Stimulated activated naive CD8-positive, alpha-beta T cell treated with anti-CD3 and anti-CD28 coated beads, Interleukin-15, amount 100 ng/mL, for 72 hours (primary cell): ENCODE measurements around the gene ZNF576.
A peak's percentile ranks its signal among the peaks of the same experiment; 100 is the strongest.
"Not testable (repeated sequence)": the region's sequence is repeated elsewhere in the genome, so short reads cannot be mapped to it uniquely, and the experiment has no call there.

Experiments
- ATAC-seq: fragments of 150-1000 bp; cut with Tn5 transposase; 2 replicates; pipeline ENCODE4 v1.10.0; 2021; ENCODE audit warnings: mild to moderate bottlenecking, moderate library complexity
- DNase-seq, 2 donors: peaks; one replicate each; pipeline ENCODE4 v3.0.0; 2021 to 2022
- H3K27ac Mint-ChIP-seq, 2 donors: one replicate each; pipeline ENCODE4 v1.8.0; 2022; ENCODE audit warnings: mild to moderate bottlenecking in 2 of 2, mixed read lengths in 2 of 2, moderate library complexity in 2 of 2
- H3K27me3 Mint-ChIP-seq: one replicate; pipeline ENCODE4 v1.8.0; 2022; ENCODE audit warnings: mixed read lengths
- H3K4me1 Mint-ChIP-seq: one replicate; pipeline ENCODE4 v1.8.0; 2022; ENCODE audit warnings: mild to moderate bottlenecking, mixed read lengths
- H3K4me3 Mint-ChIP-seq, 2 donors: one replicate each; pipeline ENCODE4 v1.8.0; 2022; ENCODE audit warnings: mild to moderate bottlenecking in 2 of 2, mixed read lengths in 2 of 2, moderate library complexity in 1 of 2
- H3K9me3 Mint-ChIP-seq, 2 donors: one replicate each; pipeline ENCODE4 v1.8.0; 2022; ENCODE audit warnings: mixed read lengths in 2 of 2

ZNF576 gene

DNA sequence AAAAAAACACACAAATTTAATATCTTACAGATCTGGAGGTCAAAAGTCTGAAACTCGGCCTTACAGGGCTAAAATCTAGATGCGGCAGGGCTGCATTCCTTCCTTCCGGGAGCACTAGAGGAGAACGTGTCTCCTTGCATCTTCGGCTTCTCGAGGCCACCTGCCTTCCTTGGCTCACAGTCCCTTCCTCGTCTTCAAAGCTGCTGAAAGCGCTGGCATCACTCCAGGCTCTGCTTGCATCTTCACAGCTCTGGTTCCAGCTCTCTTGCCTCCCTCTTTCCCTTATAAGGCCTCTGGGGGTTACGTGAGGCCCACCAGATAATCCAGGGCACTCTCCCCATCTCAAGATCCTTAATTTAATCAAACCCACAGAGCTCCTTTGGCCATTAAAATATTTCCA is 31.6 kb upstream of the ZNF576 start:
- Mint-ChIP-seq H3K4me1 (peaks cover 67% of the 10 kb centered on the region), H3K27me3 (no peaks in the 10 kb centered on the region), H3K9me3 (no peaks in the 10 kb centered on the region), H3K27ac (peak overlapping the region; percentile 19 to 21), H3K4me3 (no peak overlapping the region)
- no peak for DNase-seq
- no peak for ATAC-seq

DNA sequence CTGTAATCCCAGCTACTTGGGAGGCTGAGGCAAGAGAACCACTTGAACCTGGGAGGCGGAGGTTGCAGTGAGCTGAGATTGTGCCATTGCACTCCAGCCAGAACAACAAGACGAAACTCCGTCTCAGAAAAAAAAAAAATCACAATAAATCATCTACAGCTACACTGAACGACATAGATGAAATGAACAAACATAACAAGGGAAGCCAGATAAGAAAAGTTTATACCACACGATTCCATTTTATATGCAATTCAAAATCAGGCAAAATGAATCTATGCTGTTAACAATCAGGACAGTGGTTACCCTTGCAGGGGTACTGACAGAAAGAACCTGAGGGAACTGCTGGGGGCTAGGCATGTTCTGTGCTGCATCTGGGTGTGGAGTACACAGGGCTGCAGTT is 26.7 kb upstream of the ZNF576 start:
- DNase-seq, result no peak
- no peak overlapping the region for H3K4me3 Mint-ChIP-seq
- H3K9me3 Mint-ChIP-seq, result no peaks in the 10 kb centered on the region
- peaks cover 38% of the 10 kb centered on the region for H3K4me1 Mint-ChIP-seq
- H3K27ac Mint-ChIP-seq, result no peak overlapping the region
- no peaks in the 10 kb centered on the region for H3K27me3 Mint-ChIP-seq
- ATAC-seq, result no peak

GRCh38 chr19:43570174-43570791 is 26.1 kb upstream of the ZNF576 start:
- Mint-ChIP-seq H3K4me1 (peaks cover 36% of the 10 kb centered on the region), H3K27ac (no peak overlapping the region), H3K9me3 (no peaks in the 10 kb centered on the region), H3K4me3 (no peak overlapping the region), H3K27me3 (no peaks in the 10 kb centered on the region)
- DNase-seq, result no peak
- no peak for ATAC-seq

- H3K27ac Mint-ChIP-seq, result no peak overlapping the region
These were observed 24.2 kb upstream of the ZNF576 start for GRCh38 chr19:43572171-43572588.

DNA sequence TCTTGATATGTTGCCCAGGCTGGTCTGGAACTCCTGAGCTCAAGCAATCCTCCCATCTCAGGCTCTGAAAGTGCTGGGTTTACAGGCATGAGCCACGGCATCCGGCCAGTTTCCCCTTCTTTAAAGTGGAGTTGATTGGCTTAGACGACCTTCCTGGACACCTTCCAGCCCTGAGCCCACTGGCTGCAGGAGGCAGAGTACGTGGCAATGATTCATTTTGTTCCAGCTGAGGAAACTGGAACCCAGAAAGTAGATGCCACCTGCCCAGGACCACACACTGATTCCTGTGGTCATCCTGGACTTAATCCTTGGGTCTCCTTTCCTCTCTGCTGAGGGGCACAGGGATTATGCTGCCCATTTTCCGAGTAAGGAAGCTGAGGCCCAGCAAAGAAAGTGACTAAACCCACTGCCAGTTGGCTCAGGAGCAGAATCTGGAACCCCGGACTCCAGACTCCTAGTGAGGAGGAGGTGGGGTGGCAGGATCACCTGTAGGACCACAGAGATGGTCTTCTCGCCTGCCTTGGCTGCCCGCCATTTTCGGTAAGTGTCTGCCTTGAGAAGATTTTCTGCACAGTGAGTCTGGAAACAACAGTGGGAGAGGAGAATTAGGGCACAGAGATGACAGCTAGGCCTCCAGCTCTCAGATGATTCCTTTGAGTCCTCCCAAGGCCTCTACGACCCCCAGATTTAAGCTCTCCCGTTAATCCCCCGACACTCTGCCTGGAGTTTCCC is 21.8 kb upstream of the ZNF576 start:
- no peaks in the 10 kb centered on the region for H3K27me3 Mint-ChIP-seq
- no peak for ATAC-seq

More at GRCh38 chr19:43572171-43572588, 24.2 kb upstream of the ZNF576 start:
- Mint-ChIP-seq H3K27me3 (no peaks in the 10 kb centered on the region), H3K4me3 (no peak overlapping the region), H3K9me3 (no peaks in the 10 kb centered on the region), H3K4me1 (peaks cover 42% of the 10 kb centered on the region)
- no peak for ATAC-seq
- no peak for DNase-seq

GRCh38 chr19:43575156-43575950 is 21.0 kb upstream of the ZNF576 start, which contains the start of the genes PINLYP and XRCC1:
PINLYP (plus strand) TSS chr19:43575801; CDS start chr19:43577192, 1,391 bp downstream.
XRCC1 (minus strand) TSS chr19:43575527; CDS start chr19:43575458, 69 bp downstream.
- Mint-ChIP-seq H3K9me3 (no peaks in the 10 kb centered on the region), H3K27me3 (no peaks in the 10 kb centered on the region), H3K4me3 (peak within 1 kb of the TSS; percentile 99), H3K4me1 (peaks cover 61% of the 10 kb centered on the region), H3K27ac (peak within 1 kb of the TSS; percentile 98)
- ATAC-seq (peak; percentile 99), DNase-seq (peak; percentile 91 to 96)

More for the DNA sequence above, 21.8 kb upstream of the ZNF576 start:
- Mint-ChIP-seq H3K9me3 (no peaks in the 10 kb centered on the region), H3K4me3 (peak overlapping the region; percentile 99), H3K27ac (peak overlapping the region; percentile 98), H3K4me1 (peaks cover 61% of the 10 kb centered on the region)
- no peak for DNase-seq

DNA sequence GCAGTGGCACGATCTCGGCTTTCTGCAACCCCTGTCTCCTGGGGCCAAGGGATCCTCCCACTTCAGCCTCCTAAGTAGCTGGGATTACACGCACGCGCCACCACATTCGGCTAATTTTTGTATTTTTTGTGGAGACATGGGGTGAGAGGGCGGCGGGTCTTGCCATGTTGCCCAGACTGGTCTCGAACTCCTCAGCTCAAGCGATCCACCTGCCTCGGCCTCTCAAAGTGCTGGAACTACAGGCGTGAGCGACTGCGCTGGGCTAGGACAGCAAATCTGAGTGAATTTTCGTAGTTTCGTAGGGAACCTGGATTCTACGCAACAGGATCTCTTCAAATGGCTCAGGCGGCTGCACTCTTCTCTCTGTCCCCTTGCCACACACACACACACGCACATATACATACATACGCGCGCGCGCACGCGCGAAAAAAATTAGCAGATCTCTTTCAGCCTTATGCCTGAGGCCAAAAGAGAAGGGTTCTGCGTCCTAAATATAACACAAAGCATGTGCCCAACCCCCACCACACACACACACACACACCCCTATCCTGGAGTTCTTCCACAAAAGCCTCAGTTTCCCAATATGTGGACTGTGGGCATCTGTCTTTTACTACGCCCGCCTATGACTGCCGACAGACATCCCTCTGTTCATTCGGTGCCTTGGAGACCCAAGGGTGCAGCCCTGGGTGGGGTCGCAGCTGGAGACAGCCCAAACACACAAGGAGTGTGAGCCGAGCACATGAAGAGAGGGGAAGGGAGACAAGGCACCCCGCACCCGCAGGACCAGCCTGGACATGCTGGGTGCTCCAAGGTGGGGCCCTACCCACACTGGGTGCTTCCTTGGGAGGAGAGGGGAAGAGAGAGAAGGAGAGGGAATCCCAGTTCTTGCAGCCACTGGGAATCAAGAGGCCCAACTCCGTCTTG is 20.2 kb upstream of the ZNF576 start:
- H3K4me1 Mint-ChIP-seq, result peaks cover 64% of the 10 kb centered on the region
- H3K27ac Mint-ChIP-seq, result peak overlapping the region in 1 of 2 donors; percentile 88
- H3K9me3 Mint-ChIP-seq, result no peaks in the 10 kb centered on the region
- DNase-seq (no peak), ATAC-seq (no peak)
- H3K4me3 Mint-ChIP-seq, result peak overlapping the region; percentile 99
- H3K27me3 Mint-ChIP-seq, result no peaks in the 10 kb centered on the region

- Mint-ChIP-seq H3K27me3 (no peaks in the 10 kb centered on the region), H3K4me1 (peaks cover 69% of the 10 kb centered on the region), H3K4me3 (peak overlapping the region; percentile 57 to 85), H3K27ac (peak overlapping the region; percentile 2 to 67), H3K9me3 (no peaks in the 10 kb centered on the region)
- DNase-seq (no peak), ATAC-seq (no peak)
These were observed 17.6 kb upstream of the ZNF576 start for GRCh38 chr19:43578787-43579186.

- peaks cover 72% of the 10 kb centered on the region for H3K4me1 Mint-ChIP-seq
- H3K27ac Mint-ChIP-seq, result peak overlapping the region in 1 of 2 donors; percentile 77
- ATAC-seq (no peak), DNase-seq (no peak)
- H3K4me3 Mint-ChIP-seq, result peak overlapping the region; percentile 85 to 97
- H3K27me3 Mint-ChIP-seq, result no peaks in the 10 kb centered on the region
- H3K9me3 Mint-ChIP-seq, result no peaks in the 10 kb centered on the region
These were observed 14.9 kb upstream of the ZNF576 start for GRCh38 chr19:43581467-43581866.

- no peaks in the 10 kb centered on the region for H3K27me3 Mint-ChIP-seq
- DNase-seq (no peak), ATAC-seq (no peak)
- H3K4me3 Mint-ChIP-seq, result no peak overlapping the region
- H3K27ac Mint-ChIP-seq, result no peak overlapping the region
- peaks cover 65% of the 10 kb centered on the region for H3K4me1 Mint-ChIP-seq
- H3K9me3 Mint-ChIP-seq, result no peaks in the 10 kb centered on the region
These were observed 13.9 kb upstream of the ZNF576 start for GRCh38 chr19:43582495-43582894.

- ATAC-seq (no peak), DNase-seq (no peak)
- H3K4me1 Mint-ChIP-seq, result peaks cover 53% of the 10 kb centered on the region
- H3K9me3 Mint-ChIP-seq, result no peaks in the 10 kb centered on the region
- H3K4me3 Mint-ChIP-seq, result no peak overlapping the region
- H3K27ac Mint-ChIP-seq, result peak overlapping the region; percentile 11 to 59
- no peaks in the 10 kb centered on the region for H3K27me3 Mint-ChIP-seq
These were observed 11.9 kb upstream of the ZNF576 start for GRCh38 chr19:43584484-43584883.

- DNase-seq (no peak), ATAC-seq (no peak)
- Mint-ChIP-seq H3K27ac (no peak overlapping the region), H3K9me3 (no peaks in the 10 kb centered on the region), H3K4me3 (no peak overlapping the region), H3K27me3 (no peaks in the 10 kb centered on the region), H3K4me1 (peaks cover 53% of the 10 kb centered on the region)
These were observed 10.0 kb upstream of the ZNF576 start for GRCh38 chr19:43586346-43586745.

- not testable (repeated sequence) for H3K27ac Mint-ChIP-seq, H3K4me3 Mint-ChIP-seq, H3K9me3 Mint-ChIP-seq, DNase-seq, ATAC-seq, H3K27me3 Mint-ChIP-seq
- H3K4me1 Mint-ChIP-seq, result peaks cover 46% of the 10 kb centered on the region
These were observed 9.4 kb upstream of the ZNF576 start for GRCh38 chr19:43587029-43587428.

GRCh38 chr19:43589277-43589676 is 7.1 kb upstream of the ZNF576 start:
- peak overlapping the region in 1 of 2 donors; percentile 35 for H3K27ac Mint-ChIP-seq
- no peak overlapping the region for H3K4me3 Mint-ChIP-seq
- H3K27me3 Mint-ChIP-seq, result no peaks in the 10 kb centered on the region
- no peak for DNase-seq
- H3K4me1 Mint-ChIP-seq, result peaks cover 57% of the 10 kb centered on the region
- no peaks in the 10 kb centered on the region for H3K9me3 Mint-ChIP-seq
- ATAC-seq, result no peak

DNA sequence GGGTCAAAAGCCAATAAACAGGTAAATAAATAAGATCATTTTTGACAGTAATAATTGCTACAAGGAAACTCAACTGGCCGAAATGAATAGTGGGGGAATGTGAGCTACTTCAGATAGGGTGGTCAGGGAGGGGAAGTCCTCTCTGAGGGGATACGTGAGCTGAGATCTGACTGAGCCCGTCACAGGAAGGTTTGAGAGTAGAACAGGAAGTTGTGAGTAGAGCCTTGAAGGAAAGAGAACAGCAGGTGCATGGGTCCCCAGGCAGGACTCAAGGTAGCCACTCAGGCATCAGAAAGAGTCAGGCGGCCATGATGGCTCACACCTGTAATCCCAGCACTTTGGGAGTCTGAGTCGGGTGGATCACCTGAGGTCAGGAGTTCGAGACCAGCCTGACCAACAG is 6.7 kb upstream of the ZNF576 start:
- DNase-seq (no peak), ATAC-seq (no peak)
- H3K9me3 Mint-ChIP-seq, result no peaks in the 10 kb centered on the region
- H3K4me1 Mint-ChIP-seq, result peaks cover 58% of the 10 kb centered on the region
- no peaks in the 10 kb centered on the region for H3K27me3 Mint-ChIP-seq
- no peak overlapping the region for H3K4me3 Mint-ChIP-seq
- H3K27ac Mint-ChIP-seq, result peak overlapping the region; percentile 19 to 35
